GM13977 (cell line): ENCODE measurements around the gene SLX4IP.

ENCODE experiments used
- DNase-seq: peaks from one replicate; pipeline ENCODE4 v3.0.0; 2012; ENCODE audit warnings: low spot score
- in situ Hi-C: fragments of 300-500 bp; cut with MboI; formaldehyde crosslinking; loops from one replicate; pipeline ENCODE4 v1.12.0; 2022; ENCODE audit warnings: low sequenced_read_pairs, low pct_unique_long_range_greater_than_20kb, mixed read lengths, inconsistent platforms; ENCODE audit not compliant: unreplicated experiment
- TF ChIP-seq, protein P1 (sequence below): IDR thresholded peaks from 2 replicates; pipeline ENCODE4 v1.5.1; 2012; ENCODE audit warnings: mild to moderate bottlenecking, control low read depth; ENCODE audit not compliant: insufficient read depth; ENCODE audit errors: extremely low read depth, missing control alignments

The SLX4IP gene

GRCh38 chr20:10469599-10469998 is 34.5 kb downstream of the SLX4IP start:
- TF ChIP-seq, protein P1, sequence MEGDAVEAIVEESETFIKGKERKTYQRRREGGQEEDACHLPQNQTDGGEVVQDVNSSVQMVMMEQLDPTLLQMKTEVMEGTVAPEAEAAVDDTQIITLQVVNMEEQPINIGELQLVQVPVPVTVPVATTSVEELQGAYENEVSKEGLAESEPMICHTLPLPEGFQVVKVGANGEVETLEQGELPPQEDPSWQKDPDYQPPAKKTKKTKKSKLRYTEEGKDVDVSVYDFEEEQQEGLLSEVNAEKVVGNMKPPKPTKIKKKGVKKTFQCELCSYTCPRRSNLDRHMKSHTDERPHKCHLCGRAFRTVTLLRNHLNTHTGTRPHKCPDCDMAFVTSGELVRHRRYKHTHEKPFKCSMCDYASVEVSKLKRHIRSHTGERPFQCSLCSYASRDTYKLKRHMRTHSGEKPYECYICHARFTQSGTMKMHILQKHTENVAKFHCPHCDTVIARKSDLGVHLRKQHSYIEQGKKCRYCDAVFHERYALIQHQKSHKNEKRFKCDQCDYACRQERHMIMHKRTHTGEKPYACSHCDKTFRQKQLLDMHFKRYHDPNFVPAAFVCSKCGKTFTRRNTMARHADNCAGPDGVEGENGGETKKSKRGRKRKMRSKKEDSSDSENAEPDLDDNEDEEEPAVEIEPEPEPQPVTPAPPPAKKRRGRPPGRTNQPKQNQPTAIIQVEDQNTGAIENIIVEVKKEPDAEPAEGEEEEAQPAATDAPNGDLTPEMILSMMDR: peak; percentile 51
- in situ Hi-C loops: no loop called here
- peak; percentile 40 for DNase-seq

DNA sequence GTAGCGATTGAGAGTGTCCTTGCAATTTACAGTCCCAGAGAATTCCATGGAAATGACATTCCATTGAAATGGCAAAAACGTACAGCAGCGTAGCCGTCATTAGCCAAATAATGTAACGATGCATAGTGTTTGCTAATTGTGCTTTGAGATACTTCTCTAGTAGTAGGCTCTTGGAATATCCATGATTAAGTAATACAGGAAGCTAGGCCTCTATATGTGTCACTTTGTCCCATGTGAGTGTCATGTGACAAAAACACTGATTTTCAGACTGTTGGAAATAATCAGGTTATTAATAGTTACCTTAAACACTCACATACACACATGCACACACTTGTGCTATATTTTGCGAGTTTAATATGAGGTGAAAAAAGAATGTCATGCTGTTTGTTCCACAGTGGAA is 35.2 kb downstream of the SLX4IP start:
- in situ Hi-C loops: no loop called here
- DNase-seq: no peak
- TF ChIP-seq, protein P1: no peak

- TF ChIP-seq, protein P1: no peak
- in situ Hi-C loops: no loop called here
Measured at GRCh38 chr20:10472871-10473270, 37.8 kb downstream of the SLX4IP start.

DNA sequence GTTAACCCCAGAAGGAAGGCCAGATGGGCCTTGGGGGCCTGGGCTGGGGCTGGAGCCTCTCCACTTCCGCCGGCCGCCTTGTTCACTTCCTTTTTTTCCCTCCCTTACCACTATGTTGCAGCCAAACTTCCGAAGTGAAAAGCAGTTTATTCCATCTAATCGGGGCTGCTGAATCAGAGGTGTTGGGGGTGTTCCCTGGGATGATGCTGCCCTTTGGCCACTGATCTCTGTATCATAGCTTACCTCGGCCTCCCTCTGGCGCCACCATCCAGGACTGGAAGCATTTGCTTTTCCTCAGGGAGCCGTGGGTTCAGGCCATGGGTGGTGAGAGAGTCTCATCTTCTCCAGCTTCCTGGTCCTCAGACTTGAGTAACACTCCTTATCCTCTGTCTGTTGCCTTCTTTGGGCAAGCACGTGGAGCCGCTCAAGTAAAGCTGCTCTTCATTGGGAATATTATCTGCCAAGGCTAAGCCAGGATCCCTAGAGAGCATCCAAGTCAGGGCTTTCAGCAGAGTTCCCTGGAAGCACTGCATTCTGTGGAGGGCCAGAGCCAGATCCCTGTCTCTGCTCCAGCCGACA is 39.6 kb downstream of the SLX4IP start:
- in situ Hi-C loops: no loop called here
- DNase-seq: no peak
- TF ChIP-seq, protein P1: no peak

More at GRCh38 chr20:10472871-10473270, 37.8 kb downstream of the SLX4IP start:
- no peak for DNase-seq

- TF ChIP-seq, protein P1: no peak
- DNase-seq: no peak
- in situ Hi-C loops: no loop called here
Measured at GRCh38 chr20:10475225-10475624, 40.1 kb downstream of the SLX4IP start.

DNA sequence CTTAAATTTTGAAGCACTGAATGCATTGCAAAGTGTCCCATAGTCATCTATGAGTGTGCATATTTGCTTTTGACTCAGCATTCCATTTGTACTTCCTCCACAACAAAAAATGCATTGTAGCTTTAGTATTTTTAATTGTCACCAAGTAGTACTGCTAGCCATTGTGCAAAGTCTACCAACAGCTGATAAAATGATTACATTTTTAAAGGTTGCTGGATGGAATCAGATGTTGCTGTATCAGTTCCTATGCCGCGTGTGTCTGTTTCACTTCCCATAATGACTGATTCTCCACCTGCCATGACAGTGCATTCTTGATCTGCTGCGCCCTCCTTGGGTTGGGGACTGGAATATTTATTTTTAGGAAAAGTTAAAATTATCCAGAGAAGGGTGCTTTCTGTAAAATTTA is 41.2 kb downstream of the SLX4IP start:
- DNase-seq: peak; percentile 40
- in situ Hi-C loops: no loop called here
- TF ChIP-seq, protein P1: peak; percentile 49

GRCh38 chr20:10478205-10478604 is 43.1 kb downstream of the SLX4IP start:
- peak; percentile 44 for DNase-seq
- in situ Hi-C loops: no loop called here
- TF ChIP-seq, protein P1: no peak
